Stimulated activated naive CD8-positive, alpha-beta T cell treated with anti-CD3 and anti-CD28 coated beads, Interleukin-15, Interleukin-2, amounts not matched to agents 100 ng/mL and 50 ng/mL, for 24 hours (primary cell): ENCODE data around the gene TFAP2D.

Source experiments
- H3K27ac Mint-ChIP-seq: one replicate; pipeline ENCODE4 v1.8.0; 2021; ENCODE audit warnings: mild to moderate bottlenecking, mixed read lengths
- H3K27me3 Mint-ChIP-seq: one replicate; pipeline ENCODE4 v1.8.0; 2021; ENCODE audit warnings: mixed read lengths
- H3K36me3 Mint-ChIP-seq: one replicate; pipeline ENCODE4 v1.8.0; 2021; ENCODE audit warnings: low read depth, mixed read lengths
- H3K4me1 Mint-ChIP-seq: one replicate; pipeline ENCODE4 v1.8.0; 2021; ENCODE audit warnings: low read depth, mixed read lengths
- H3K4me3 Mint-ChIP-seq: one replicate; pipeline ENCODE4 v1.8.0; 2021; ENCODE audit warnings: mild to moderate bottlenecking, mixed read lengths
- H3K9me3 Mint-ChIP-seq: one replicate; pipeline ENCODE4 v1.8.0; 2021; ENCODE audit warnings: mixed read lengths

TFAP2D gene

DNA sequence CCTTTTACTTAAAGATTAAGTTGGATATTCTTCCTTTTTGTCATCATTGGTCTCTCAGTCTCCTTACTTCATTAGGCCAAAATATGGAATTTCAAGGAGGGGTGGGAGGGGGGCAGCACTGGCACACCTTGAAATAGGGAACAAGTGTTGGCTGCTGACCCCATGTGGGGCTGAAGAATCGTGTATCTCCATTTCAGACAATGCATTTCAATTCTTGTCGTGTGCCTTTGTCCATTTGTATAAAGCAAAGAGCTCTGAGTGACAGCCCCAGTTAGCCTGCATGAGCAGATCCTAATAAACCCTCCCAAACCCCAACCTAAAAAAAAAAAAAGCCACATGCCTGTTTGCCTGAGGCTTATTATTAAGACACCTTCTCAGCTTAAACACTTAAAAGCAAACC, 1.0 kb upstream of the TFAP2D start:
- Mint-ChIP-seq H3K27me3 (peaks cover 86% of the 10 kb centered on the region), H3K36me3 (peaks cover 8% of the 10 kb centered on the region), H3K4me1 (no peaks in the 10 kb centered on the region), H3K9me3 (peaks cover 7% of the 10 kb centered on the region), H3K4me3 (no peak overlapping the region), H3K27ac (no peak overlapping the region)

- Mint-ChIP-seq H3K9me3 (peaks cover 7% of the 10 kb centered on the region), H3K36me3 (peaks cover 8% of the 10 kb centered on the region), H3K4me3 (no peak overlapping the region), H3K27me3 (peaks cover 83% of the 10 kb centered on the region), H3K27ac (peak overlapping the region; percentile 55), H3K4me1 (no peaks in the 10 kb centered on the region)
Measured at GRCh38 chr6:50713977-50714486, 706 bp downstream of the TFAP2D start.

- Mint-ChIP-seq H3K4me1 (no peaks in the 10 kb centered on the region), H3K27ac (peak overlapping the region; percentile 57), H3K4me3 (no peak overlapping the region), H3K27me3 (peaks cover 80% of the 10 kb centered on the region), H3K36me3 (peaks cover 8% of the 10 kb centered on the region), H3K9me3 (peaks cover 7% of the 10 kb centered on the region)
Measured at GRCh38 chr6:50714487-50715379, 1.4 kb downstream of the TFAP2D start.

GRCh38 chr6:50716899-50717509, 3.7 kb downstream of the TFAP2D start:
- Mint-ChIP-seq H3K4me1 (no peaks in the 10 kb centered on the region), H3K27me3 (peaks cover 85% of the 10 kb centered on the region), H3K9me3 (peaks cover 20% of the 10 kb centered on the region), H3K27ac (no peak overlapping the region), H3K36me3 (peaks cover 8% of the 10 kb centered on the region), H3K4me3 (no peak overlapping the region)

- H3K27me3 Mint-ChIP-seq = peaks cover 85% of the 10 kb centered on the region
- peaks cover 8% of the 10 kb centered on the region for H3K36me3 Mint-ChIP-seq
- no peak overlapping the region for H3K27ac Mint-ChIP-seq
- no peaks in the 10 kb centered on the region for H3K4me1 Mint-ChIP-seq
- H3K4me3 Mint-ChIP-seq = no peak overlapping the region
- peaks cover 20% of the 10 kb centered on the region for H3K9me3 Mint-ChIP-seq
Measured at GRCh38 chr6:50717734-50718457, 4.6 kb downstream of the TFAP2D start.

GRCh38 chr6:50718566-50718965, 5.2 kb downstream of the TFAP2D start:
- no peak overlapping the region for H3K4me3 Mint-ChIP-seq
- no peaks in the 10 kb centered on the region for H3K4me1 Mint-ChIP-seq
- H3K36me3 Mint-ChIP-seq = peaks cover 8% of the 10 kb centered on the region
- H3K27me3 Mint-ChIP-seq = peaks cover 86% of the 10 kb centered on the region
- peaks cover 20% of the 10 kb centered on the region for H3K9me3 Mint-ChIP-seq
- no peak overlapping the region for H3K27ac Mint-ChIP-seq

GRCh38 chr6:50720623-50721022, 7.3 kb downstream of the TFAP2D start:
- no peaks in the 10 kb centered on the region for H3K4me1 Mint-ChIP-seq
- H3K4me3 Mint-ChIP-seq = no peak overlapping the region
- H3K27ac Mint-ChIP-seq = no peak overlapping the region
- H3K9me3 Mint-ChIP-seq = peaks cover 16% of the 10 kb centered on the region
- peaks cover 83% of the 10 kb centered on the region for H3K27me3 Mint-ChIP-seq
- H3K36me3 Mint-ChIP-seq = no peaks in the 10 kb centered on the region

- H3K9me3 Mint-ChIP-seq = peaks cover 13% of the 10 kb centered on the region
- H3K4me3 Mint-ChIP-seq = no peak overlapping the region
- H3K27me3 Mint-ChIP-seq = peaks cover 76% of the 10 kb centered on the region
- H3K27ac Mint-ChIP-seq = no peak overlapping the region
- H3K36me3 Mint-ChIP-seq = no peaks in the 10 kb centered on the region
- H3K4me1 Mint-ChIP-seq = no peaks in the 10 kb centered on the region
Measured at GRCh38 chr6:50721978-50722377, 8.7 kb downstream of the TFAP2D start.

- Mint-ChIP-seq H3K36me3 (no peaks in the 10 kb centered on the region), H3K4me3 (no peak overlapping the region), H3K4me1 (no peaks in the 10 kb centered on the region), H3K9me3 (peaks cover 13% of the 10 kb centered on the region), H3K27me3 (peaks cover 65% of the 10 kb centered on the region), H3K27ac (no peak overlapping the region)
Measured at GRCh38 chr6:50722829-50723554, 9.7 kb downstream of the TFAP2D start.

DNA sequence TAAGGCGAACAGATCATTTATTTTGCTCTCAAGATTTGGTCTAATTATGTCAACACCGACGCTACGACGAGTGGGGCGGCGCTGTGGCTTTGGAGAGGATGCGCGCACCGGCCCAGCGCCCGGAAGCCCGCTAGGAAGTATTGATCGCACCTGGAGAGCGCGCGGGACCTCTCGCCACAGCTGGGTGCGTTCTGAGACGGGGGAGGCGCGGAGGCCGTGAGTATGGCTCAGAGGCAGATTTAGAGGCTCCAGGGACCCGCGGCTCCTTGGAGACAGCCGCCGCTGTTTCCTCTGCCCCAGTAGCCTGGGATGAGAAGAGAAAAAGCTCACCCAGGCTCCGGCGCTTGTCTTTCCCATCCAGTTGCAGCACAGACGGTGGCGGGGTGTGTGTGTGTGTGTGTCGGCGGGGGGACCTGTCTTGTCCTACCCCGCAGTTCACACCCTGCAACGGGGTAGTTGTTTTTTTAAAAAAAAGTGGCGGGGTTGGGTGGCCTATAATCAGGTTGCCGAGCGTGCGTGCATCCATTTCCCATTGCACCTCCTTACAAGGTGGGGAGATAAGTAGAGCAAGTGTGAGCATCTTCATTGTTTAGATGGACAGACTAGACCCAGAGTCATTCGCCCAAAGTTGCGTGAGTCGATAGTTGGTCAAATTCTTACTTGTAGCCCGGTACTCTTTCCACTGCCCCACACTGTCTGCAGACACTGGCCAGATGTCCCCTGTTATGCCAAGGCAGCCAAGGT, 11.2 kb downstream of the TFAP2D start:
- Mint-ChIP-seq H3K4me3 (peak overlapping the region; percentile 30), H3K27ac (no peak overlapping the region), H3K9me3 (peaks cover 13% of the 10 kb centered on the region), H3K4me1 (no peaks in the 10 kb centered on the region), H3K27me3 (peaks cover 60% of the 10 kb centered on the region), H3K36me3 (no peaks in the 10 kb centered on the region)

DNA sequence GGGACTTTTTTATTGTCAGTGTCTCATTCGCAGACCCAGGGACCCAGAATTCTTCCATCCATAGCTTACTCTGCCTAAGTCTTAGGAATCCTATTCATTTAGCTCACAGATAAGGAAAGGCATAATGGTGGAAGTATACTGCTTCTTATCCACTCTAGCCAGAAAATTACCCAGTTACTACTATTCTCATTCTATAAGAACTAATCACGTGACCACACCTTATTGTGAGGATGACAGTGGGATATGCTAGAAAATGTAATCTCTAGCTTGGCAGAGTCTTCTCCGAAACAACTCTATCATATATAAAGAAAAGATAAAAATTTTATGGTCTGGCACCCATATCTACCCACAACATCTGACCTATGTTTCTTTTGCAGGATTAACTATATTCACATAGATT, 21.2 kb downstream of the TFAP2D start:
- Mint-ChIP-seq H3K27ac (no peak overlapping the region), H3K9me3 (peaks cover 3% of the 10 kb centered on the region), H3K4me3 (no peak overlapping the region), H3K4me1 (no peaks in the 10 kb centered on the region), H3K36me3 (no peaks in the 10 kb centered on the region), H3K27me3 (no peaks in the 10 kb centered on the region)

DNA sequence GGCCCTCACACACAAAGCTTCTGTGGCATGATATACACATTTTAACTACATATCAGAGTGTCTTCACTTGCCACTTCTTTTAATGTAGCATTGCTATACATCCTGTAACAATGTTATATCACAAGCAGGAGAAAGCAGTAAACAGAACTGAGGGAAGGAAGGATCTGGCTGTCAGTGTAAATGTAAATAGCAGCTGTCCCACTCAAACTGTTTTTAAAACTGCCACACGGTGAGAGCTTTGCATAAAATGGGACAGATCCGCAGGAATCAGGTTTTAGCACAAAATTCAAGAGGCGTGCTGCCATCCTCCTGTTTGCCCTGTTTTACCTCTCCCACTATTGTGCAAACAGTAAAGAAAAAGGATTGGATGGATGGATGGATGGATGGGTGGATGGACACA, 28.8 kb downstream of the TFAP2D start:
- no peak overlapping the region for H3K27ac Mint-ChIP-seq
- no peaks in the 10 kb centered on the region for H3K27me3 Mint-ChIP-seq
- no peak overlapping the region for H3K4me3 Mint-ChIP-seq
- H3K36me3 Mint-ChIP-seq = no peaks in the 10 kb centered on the region
- peaks cover 4% of the 10 kb centered on the region for H3K9me3 Mint-ChIP-seq
- H3K4me1 Mint-ChIP-seq = no peaks in the 10 kb centered on the region

DNA sequence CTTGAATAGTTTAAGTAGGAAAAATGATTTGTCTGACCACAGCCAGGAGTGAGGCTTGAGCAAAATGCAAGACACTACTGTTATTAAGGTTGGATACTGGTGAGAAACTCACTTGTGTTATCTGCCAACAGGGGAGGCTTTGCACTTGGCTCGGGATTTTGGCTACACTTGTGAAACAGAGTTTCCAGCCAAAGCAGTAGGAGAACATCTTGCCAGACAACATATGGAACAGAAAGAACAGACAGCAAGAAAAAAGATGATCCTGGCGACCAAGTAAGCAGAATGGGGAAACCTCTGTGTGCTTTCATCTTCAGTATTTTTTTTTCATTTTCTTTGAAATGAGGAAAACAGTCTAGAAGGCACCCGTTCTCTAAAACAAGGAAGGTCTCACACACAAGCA, 31.6 kb downstream of the TFAP2D start:
- Mint-ChIP-seq H3K36me3 (no peaks in the 10 kb centered on the region), H3K4me1 (no peaks in the 10 kb centered on the region), H3K27ac (no peak overlapping the region), H3K27me3 (no peaks in the 10 kb centered on the region), H3K4me3 (no peak overlapping the region), H3K9me3 (no peaks in the 10 kb centered on the region)

- peaks cover 5% of the 10 kb centered on the region for H3K9me3 Mint-ChIP-seq
- no peak overlapping the region for H3K27ac Mint-ChIP-seq
- no peak overlapping the region for H3K4me3 Mint-ChIP-seq
- H3K4me1 Mint-ChIP-seq = no peaks in the 10 kb centered on the region
- H3K36me3 Mint-ChIP-seq = no peaks in the 10 kb centered on the region
- no peaks in the 10 kb centered on the region for H3K27me3 Mint-ChIP-seq
Measured at GRCh38 chr6:50762798-50763197, 49.5 kb downstream of the TFAP2D start.
